HG03097 (cell line): ENCODE results near the gene PCCA.
"Not testable (repeated sequence)": the region's sequence is repeated elsewhere in the genome, so short reads cannot be mapped to it uniquely, and the experiment has no call there.

Experiments
- ATAC-seq: cut with Tn5 transposase; IDR thresholded peaks from one replicate; pipeline ENCODE4 v1.9.1; 2021; ENCODE audit not compliant: unreplicated experiment, low FRiP score

PCCA gene

DNA sequence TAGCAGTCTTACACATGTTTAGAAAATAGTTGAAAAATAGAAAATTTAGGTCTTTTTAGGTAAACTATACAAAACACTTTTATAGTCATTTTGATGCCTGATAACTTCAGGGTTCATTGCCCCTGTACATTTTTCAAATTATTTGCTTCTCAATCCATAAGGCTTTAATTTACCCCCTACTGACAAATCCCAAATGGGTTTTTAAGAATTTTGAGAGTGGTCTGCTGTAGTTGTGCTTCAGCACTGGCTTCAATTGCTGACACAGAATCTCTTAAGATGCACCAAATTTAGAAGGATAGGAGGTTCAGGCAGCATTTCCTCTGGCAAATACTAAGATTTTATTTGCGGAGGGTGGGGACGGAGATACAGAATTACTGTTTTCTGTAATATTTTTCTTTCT lies 89.4 kb downstream of the PCCA start:
- no peak for ATAC-seq

DNA sequence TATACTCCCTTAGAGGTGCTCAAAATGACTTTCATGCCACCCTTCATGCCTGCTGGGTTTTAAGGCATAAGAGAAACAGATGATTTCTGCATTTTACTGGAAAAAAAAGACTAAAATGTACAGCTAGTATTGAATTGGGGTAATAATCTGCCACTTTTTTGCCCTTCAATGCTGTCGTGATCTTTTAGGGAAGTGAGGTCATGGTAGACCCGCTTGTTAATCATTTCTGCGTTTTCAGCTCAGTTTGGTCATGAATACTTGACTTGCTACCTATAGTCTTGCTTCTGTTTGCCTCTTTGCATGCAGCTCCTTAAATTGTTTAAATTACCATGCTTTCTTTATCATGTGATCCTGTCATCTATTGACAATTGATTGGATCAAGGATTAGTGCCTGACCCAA lies 90.4 kb downstream of the PCCA start:
- no peak for ATAC-seq

- ATAC-seq, result no peak
These were observed 94.1 kb downstream of the PCCA start for GRCh38 chr13:100182900-100183490.

DNA sequence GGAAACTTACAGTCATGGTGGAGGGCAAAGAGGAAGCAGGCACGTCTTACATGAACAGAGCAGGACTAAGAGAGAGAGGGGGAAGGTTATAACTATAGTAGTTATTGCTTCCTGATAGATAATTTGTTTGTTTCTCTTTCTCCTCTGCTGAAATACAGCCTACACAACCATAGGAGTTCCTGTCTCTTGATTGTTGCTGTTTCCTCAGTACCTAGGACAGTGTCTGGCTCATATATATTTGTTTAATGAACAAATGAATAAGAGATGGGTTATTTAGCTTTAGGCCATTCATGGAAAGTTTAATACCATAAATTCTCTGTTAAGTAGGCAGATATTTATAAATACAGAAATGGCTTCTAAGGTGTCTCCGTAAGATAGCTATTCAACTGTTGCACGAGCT lies 95.2 kb downstream of the PCCA start:
- no peak for ATAC-seq

DNA sequence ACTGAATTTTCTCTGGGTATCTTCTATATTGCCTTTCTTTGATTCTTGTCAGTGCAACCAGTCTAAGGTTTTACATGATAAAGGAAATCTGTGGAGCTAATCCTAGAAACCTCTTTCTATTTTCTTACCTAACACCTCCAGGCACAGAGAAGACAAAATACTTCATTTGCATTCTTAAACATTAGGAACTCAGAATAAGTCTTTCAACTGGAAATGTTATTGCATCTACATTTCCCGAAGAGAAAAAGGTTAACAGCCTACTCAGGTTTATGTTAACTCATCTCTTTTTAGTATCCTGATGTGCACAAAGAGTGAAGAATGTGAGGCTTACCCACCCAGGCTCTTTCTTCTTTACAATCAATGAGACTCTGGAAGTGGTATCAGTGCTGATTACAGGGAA lies 106.7 kb downstream of the PCCA start:
- no peak for ATAC-seq

GRCh38 chr13:100196375-100196774 lies 107.5 kb downstream of the PCCA start:
- ATAC-seq, result no peak

- no peak for ATAC-seq
These were observed 108.2 kb downstream of the PCCA start for GRCh38 chr13:100197116-100197515.

GRCh38 chr13:100197591-100198365 lies 108.9 kb downstream of the PCCA start:
- no peak for ATAC-seq

DNA sequence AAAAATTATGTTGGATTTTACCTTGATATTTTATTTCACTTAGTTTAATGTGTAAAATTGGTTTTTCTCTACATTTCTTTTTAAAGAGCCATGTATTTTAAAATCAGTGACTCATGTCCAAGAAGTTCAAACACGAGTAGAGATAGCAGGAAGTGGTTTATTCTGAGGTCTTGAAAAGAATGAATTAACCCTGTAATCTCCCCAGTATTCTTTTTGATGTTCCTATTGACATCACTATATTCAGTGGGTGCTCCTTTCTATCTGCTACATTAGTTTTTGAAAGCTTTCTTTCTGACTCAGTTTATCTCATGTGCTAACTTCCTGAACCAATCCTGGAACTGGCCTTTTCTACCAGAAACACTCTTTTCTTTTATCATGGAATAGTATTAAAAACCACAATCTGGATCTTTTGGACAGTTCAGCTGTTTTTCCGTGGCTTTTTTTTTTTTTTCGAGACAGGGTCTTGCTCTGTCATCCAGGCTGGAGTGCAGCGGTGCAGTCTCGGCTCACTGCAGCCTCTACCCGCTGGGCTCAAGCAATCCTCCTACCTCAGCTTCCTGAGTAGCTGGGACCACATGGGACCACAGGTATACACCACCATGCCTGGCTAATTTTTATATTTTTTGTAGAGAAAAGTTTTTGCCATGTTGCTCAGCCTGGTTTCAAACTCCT lies 114.9 kb downstream of the PCCA start:
- peak; percentile 61 for ATAC-seq

DNA sequence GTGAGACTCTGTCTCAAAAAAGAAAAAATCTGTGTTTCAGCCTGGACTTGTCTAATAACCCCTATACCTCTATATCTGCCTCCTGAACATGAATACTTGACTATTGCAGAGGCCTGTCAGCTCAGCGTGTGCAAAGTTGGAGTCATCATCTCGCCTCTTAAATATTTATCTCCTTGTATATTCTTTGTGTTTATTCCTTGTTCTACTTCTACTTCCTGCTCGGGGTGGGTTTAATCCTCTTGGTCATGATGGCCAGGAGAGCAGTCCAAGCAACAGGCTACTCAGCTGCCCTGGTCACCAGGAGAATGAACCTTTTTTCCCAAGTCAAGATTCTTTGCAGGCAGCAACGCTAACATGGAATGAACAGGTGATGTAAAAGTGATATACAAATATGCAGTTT lies 119.1 kb downstream of the PCCA start:
- ATAC-seq, result no peak

- ATAC-seq, result no peak
These were observed 119.7 kb downstream of the PCCA start for GRCh38 chr13:100208626-100209025.

- no peak for ATAC-seq
These were observed 121.2 kb downstream of the PCCA start for GRCh38 chr13:100209857-100210825.

DNA sequence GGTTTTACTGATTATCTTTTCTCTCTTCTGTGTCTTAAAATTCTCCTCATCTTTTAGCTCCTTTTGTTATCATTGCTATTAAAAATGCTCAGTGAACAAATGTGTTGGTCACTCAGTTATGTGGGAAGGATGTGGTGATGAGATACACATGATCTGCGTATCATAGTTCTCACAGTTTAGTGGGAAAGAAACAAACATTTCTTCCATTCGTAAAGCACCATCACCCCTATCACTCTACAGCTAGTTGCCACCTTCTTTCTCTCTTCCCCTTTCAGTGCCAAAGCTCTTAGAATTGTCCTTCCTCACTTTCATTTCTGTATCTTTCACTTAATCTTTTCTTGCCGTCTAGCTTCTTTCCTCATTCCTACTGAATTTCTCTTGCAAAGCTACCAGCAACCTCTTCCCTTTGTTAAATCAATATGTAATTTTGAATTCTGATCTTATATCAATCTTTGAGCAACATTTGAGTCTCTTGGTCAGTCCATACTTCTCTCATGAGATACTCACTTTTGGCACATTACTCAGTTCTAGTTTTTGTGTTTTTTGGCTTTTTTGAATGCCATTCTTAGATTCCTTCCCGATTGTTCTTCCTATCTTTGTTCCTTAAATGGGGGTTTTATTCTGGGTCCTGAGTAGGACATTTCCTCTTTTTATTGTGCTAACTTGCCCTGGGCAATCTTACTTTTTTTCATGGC lies 122.3 kb downstream of the PCCA start:
- no peak for ATAC-seq

GRCh38 chr13:100212904-100213553 lies 124.1 kb downstream of the PCCA start:
- no peak for ATAC-seq

DNA sequence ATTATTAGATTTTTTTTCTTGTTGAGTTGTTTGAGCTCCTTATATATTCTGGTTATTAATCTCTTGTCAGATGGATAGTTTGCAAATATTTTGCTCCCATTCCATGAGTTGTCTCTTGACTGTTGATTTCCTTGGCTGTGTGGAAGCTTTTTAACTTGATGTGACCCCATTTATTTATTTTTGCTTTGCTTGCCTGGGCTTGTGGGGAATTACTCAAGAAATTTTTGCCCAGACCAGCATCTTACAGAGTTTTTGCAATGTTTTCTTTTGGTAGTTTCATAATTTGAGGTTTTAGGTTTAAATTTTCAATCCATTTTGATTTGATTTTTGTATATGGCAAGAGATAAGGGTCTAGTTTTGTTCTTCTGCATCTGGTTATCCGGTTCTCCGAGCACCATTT lies 124.7 kb downstream of the PCCA start:
- ATAC-seq, result no peak

DNA sequence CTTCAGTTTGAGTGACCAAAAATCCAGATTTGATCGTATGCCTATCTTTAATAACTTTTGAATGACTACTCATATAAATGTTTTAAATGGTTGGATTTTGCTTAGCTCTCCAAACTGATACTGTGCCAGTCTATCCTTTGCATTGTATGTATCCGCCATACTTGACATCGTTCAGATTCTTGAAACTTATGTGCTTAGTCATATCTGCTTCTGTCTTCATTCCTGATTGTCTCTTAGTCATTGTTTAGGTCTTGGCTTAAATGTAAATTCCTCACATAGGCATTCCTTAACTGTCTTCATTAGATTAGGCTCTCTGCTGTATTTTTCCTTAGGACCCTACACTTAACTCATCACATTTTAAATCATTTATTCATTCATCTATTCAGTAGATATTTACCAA lies 126.0 kb downstream of the PCCA start:
- ATAC-seq, result no peak

GRCh38 chr13:100221166-100221565 lies 132.3 kb downstream of the PCCA start:
- no peak for ATAC-seq

- ATAC-seq, result not testable (repeated sequence)
These were observed 135.2 kb downstream of the PCCA start for GRCh38 chr13:100223966-100224530.

DNA sequence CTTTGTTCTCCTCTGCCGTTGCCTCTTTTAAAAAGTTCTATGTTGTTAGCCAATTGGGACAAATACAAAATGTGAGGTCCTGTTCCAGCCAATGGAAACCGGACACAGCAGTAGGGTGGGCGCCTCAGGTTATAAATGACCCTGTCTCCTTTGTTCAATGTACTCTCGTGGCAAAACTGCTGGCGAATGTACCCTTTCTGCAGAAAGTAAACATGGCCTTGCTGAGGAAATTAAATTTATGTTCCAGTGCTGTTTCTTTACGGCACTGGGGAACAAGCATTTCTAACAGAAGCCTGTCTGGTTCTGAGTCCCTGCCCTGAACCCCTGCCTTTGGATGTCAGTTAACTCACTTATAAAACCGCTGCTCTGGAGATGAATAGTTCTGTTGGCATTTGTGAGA lies 140.7 kb downstream of the PCCA start:
- no peak for ATAC-seq
